HG03354 (cell line): ENCODE results near the gene NFKB2.
A peak's percentile ranks its signal among the peaks of the same experiment; 100 is the strongest.

Experiments used
- ATAC-seq: cut with Tn5 transposase; IDR thresholded peaks from one replicate; pipeline ENCODE4 v1.9.1; 2021; ENCODE audit warnings: mild to moderate bottlenecking; ENCODE audit not compliant: unreplicated experiment, poor library complexity, severe bottlenecking

The NFKB2 gene

DNA sequence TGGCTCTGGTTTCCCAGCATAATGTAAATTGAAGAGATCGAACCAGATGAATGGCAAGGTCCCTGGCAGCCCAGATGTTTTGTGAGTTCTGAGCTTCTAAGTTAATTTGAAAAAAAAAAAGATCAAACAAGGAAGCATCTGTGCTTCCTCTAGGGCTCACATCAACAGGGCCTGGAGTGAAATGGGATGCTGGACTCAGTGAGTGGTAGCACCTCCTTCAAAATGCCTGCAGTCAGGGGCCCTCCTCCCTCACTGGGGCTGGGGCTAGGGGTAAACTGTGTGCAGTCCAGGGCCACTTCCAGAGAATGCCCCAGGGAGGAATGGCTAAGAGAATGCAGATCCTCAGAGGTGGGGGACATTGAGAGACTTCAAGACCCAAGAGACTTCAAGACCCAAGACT is 42.9 kb downstream of the NFKB2 start:
- ATAC-seq: no peak

DNA sequence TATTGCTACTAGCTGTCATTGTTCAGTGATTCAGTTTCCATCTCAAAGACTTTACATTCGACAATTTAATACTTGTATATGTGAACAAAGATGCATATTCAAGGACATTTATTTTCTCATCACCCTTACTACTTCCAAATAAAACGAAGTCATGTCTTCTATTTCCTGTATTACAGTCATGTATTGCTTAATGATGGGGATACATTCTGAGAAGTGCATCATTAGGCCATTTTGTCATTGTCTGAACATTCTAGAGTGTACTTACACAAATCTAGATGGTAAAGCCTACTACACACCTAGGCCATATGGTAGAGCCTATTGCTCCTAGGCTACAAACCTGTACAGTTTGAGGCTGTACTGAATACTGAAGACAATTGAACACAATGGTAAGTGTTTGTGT is 49.3 kb downstream of the NFKB2 start:
- ATAC-seq: no peak

DNA sequence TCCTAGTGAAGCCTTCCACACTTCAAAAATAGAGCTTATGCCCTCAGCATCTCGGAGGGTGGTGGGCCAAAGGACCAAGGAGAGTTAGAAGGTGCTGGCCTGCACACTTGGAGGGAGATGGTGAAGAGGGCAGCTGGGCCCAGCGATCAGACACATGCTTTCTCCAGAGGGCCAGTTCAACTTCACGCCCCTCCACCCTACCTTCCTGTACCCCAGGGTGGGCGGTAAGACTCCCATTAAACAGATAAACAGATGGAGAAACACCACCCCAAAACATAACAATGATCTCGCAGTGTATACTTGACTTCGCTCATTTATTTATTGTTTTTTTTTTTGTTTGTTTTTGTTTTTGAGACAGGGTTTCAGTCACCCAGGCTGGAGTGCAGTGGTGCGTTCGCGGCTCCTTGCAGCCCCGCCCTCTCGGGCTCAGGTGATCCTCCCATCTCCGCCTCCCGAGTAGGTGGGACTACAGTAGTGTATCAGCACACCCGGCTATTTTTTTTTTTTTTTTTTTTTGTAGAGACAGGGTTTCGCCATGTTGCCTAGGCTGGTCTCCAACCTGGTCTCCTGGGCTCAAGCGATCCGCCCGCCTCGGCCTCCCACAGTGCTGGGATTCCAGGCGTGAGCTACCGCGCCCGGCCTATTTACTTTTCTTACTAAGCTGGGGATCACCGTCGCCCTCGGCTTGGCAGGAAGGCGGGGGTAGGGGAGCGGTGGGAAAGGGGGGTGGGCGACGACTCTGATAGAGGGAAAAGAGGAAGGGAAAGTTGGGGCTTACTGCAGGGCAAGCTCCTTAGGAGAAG is 54.0 kb downstream of the NFKB2 start:
- peak; percentile 61 for ATAC-seq

DNA sequence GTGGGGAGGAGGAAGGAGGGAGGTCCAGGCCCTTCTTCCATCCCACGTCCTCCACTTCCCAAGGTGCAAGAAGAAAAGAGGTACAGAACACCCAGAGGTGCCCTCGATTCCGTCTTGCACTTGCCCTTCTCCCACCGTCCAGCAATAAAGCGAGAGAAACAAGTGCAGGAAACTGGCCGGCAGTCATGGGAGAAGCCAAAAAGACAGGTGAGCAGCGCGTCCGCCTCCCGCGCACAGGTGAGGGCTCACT is 54.5 kb downstream of the NFKB2 start:
- ATAC-seq: peak; percentile 13

DNA sequence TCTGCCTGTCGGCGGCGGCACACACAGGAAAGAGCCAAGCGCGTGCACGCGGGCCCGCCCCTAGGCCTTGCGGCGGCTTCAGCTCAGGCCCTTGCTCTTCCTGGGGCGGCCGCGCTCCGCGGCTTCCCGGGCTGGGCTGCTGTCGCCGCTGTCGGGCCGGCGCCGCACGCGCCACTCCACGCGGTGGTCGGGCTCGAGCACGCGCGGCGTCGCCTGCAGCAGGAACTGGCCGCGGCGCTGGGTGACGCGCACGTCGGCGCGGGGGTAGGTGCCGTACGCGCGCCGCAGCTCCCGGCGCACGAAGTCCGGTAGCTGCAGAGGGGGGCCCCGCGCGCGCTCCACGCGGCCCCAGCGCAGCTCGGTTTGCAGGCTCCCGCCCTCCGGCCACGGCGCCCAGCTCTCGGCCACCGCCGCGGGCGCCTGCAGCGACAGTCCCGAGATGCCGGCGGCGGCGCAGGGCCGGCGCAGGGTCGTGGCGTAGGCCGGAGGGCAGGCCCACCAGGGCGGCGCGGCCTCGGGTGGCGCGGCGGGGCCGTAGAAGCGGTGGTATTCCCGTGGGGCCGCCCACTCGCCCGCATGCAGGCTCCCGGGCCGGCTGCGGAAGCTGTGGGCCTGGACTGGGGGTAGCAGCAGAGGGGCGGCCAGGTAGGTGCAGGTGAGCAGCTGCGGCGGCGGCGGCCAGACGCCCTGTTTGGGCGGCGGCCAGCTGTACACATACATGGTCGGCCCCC is 55.0 kb downstream of the NFKB2 start:
- ATAC-seq: peak; percentile 77

DNA sequence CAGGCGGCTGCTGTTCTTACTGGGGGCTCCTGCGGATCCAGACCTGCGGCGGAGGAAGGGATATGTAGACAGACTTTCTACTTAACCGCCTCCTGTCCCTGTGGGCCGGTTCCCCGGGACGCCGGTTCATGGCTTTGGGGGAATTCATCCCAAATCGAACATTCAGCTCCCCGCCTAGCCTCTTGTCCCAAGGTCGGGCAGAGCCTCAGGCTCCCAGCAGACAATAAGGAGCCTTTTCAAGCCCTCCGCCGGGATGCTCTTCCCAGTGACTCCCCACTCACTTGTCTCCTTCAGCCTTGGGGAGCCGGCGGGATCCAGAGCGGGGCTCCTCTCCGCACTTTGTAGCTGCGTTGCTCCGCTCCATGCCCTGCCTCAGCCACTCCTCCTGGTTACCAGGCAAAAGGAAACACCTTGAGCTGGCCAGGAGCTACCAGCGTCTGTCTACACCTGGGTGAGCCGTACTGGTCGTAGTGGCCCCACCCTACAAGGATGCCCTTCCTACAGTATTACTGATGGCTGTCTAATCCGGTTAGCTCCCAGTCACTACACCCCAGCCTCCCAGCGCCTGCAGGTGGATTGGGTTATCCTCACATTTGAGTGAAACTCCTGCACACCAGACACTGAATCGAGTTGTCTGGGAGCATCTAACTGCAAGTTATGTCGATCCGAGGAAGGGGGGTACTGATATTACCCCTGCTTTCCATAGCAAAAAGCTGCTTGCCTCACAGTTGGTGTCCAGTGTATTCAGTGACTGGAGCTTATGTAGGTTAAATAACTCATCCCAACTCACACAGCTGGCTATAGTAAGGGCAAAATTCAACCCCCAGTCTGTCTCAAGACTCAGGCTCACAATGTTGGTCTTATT is 55.8 kb downstream of the NFKB2 start, which contains the start of gene C10orf95:
TSS of gene C10orf95 (minus strand) at position 439 of the 865 bp plus-strand sequence. CDS start 450 bp downstream, outside the sequence.
- no peak for ATAC-seq
